ENCODE results near the gene TNIP1.
A peak's percentile ranks its signal among the peaks of the same experiment; 100 is the strongest.

TNIP1 gene

DNA sequence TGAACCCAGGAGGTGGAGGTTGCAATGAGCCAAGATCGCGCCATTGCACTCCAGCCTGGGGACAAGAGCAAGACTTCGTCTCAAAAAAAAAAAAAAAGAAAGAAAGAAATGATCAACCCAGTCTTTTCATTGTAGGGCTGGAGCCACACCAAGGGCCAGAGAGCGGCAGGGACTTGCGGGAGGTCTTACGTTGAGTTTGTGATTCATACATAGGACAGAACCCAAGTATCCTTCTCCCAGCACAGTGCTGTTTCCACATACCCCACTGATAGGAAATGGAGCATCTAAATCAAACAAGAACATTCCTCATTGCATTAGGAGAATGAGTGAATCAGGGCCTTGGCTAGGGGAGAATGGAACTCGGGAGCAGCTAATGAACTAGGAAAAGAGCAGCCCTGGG is 3.5 kb upstream of the TNIP1 start:
- TF ChIP-seq CTCF (IDR thresholded peaks at IDR 0.05; ENCODE audit: low read depth, low read length), result no peak
- Histone ChIP-seq H3K27me3 (no peaks in the 10 kb centered on the region), H3K4me3 (ENCODE audit: low read depth, low read length) (no peak overlapping the region), H3K9me3 (no peaks in the 10 kb centered on the region), H3K36me3 (no peaks in the 10 kb centered on the region), H3K4me1 (peaks cover 3% of the 10 kb centered on the region; the same call in 1 of the 2 replicates)
- no peak for DNase-seq

- peaks cover 3% of the 10 kb centered on the region; the same call in 1 of the 2 replicates for H3K4me1 ChIP-seq
- no peak overlapping the region for H3K4me3 ChIP-seq (ENCODE audit: low read depth, low read length)
- H3K27me3 ChIP-seq, result no peaks in the 10 kb centered on the region
- DNase-seq, result no peak
- H3K9me3 ChIP-seq, result no peaks in the 10 kb centered on the region
- H3K36me3 ChIP-seq, result no peaks in the 10 kb centered on the region; the same call in 1 of the 2 replicates
- no peak for TF ChIP-seq CTCF (IDR thresholded peaks at IDR 0.05; ENCODE audit: low read depth, low read length)
These were observed 2.3 kb upstream of the TNIP1 start for GRCh38 chr5:151083081-151083676.

DNA sequence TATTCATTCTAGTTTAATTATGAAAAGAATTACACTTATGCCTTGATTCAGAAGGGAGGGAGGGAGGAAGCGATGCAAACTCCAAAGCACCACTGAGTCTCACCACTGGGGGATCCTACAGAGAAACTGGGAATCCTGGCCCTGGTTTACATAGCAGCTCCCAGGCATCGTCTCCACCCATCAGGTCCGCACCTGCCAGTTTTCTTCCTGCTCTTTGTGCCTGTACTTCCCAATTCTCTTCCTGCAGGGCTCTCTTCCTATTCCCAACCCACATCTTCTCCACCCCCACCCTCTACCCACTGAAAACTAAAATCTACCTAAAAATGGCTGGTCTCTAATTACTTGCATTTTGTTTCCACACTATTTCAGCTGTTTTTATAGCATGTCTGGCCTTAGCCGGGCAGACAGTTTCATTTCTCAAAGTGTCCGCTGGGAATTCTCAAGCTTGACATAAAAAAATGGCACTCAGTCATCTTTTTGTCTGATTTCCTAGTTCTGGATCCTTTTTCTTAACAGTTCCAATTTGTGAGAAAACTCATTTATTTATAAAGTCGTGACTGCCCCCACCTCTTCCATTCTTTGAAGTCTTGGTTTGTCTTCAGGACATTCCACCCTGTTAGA is 1.6 kb upstream of the TNIP1 start:
- H3K4me1 ChIP-seq, result peaks cover 3% of the 10 kb centered on the region; the same call in 1 of the 2 replicates
- H3K4me3 ChIP-seq (ENCODE audit: low read depth, low read length), result peak overlapping the region; percentile 87
- no peaks in the 10 kb centered on the region; the same call in 1 of the 2 replicates for H3K36me3 ChIP-seq
- H3K9me3 ChIP-seq, result no peaks in the 10 kb centered on the region
- peak; percentile 54 for TF ChIP-seq CTCF (IDR thresholded peaks at IDR 0.05; ENCODE audit: low read depth, low read length)
- peak; percentile 56 for DNase-seq
- no peaks in the 10 kb centered on the region for H3K27me3 ChIP-seq

DNA sequence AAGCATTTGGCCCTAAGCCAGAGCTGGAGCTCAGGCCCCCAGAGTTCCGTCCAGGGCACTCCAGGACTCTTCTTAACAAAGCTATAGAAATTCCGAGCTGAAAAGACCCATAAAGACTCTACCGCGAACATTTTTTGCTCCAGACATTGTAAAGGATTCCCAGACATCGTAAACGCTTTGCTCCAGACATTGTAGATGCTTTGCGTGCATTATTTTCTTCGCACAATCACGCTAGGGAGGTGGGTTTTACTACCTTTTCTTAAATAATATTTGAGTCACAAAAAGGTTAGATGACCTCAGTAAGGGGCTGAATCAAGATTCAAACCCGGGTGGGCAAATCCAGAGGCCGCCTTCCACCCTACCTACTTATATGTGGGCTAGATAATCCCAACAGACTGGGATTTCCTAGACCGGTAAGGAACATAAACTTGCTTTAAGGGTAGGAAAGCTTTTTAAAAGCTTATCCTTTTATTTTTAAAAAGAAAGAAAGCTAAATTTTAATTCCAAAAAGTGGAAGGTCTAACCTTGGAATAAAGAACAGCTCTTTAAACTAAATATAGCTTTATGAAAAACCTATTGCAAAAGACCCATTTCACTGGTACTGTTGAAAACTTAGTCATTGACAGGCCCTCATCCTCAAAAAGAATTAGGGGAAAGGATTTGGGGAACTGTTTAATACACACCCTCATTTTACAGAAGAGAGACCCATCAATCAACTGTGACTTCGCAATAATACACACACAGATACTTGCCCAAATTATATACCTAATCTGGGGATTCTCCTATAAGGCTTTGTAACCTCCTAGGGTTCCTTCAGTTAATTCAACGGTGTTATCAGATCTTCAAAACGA is 822 bp upstream of the TNIP1 start:
- Histone ChIP-seq H3K27me3 (no peaks in the 10 kb centered on the region), H3K9me3 (no peaks in the 10 kb centered on the region), H3K4me1 (peaks cover 3% of the 10 kb centered on the region; the same call in 1 of the 2 replicates), H3K36me3 (no peaks in the 10 kb centered on the region; the same call in 1 of the 2 replicates), H3K4me3 (ENCODE audit: low read depth, low read length) (peak overlapping the region; percentile 87)
- TF ChIP-seq CTCF (IDR thresholded peaks at IDR 0.05; ENCODE audit: low read depth, low read length), result no peak
- no peak for DNase-seq

- no peaks in the 10 kb centered on the region; the same call in 1 of the 2 replicates for H3K36me3 ChIP-seq
- DNase-seq, result no peak
- TF ChIP-seq CTCF (IDR thresholded peaks at IDR 0.05; ENCODE audit: low read depth, low read length), result no peak
- H3K9me3 ChIP-seq, result no peaks in the 10 kb centered on the region
- H3K4me3 ChIP-seq (ENCODE audit: low read depth, low read length), result peak overlapping the region; percentile 87
- H3K4me1 ChIP-seq, result peaks cover 3% of the 10 kb centered on the region; the same call in 1 of the 2 replicates
- H3K27me3 ChIP-seq, result no peaks in the 10 kb centered on the region
These were observed 809 bp downstream of the TNIP1 start for GRCh38 chr5:151079838-151080612.
